ENCODE results near the gene MYL10. TPM values are rescaled to one million over a fixed set of nuclear protein-coding genes. Genes with fewer than 3 reads are reported as not detected.
"Not testable (repeated sequence)": the region's sequence is repeated elsewhere in the genome, so short reads cannot be mapped to it uniquely, and the experiment has no call there.

MYL10 gene
- total RNA-seq, 1 experiment from 2014 or later = not detected

GRCh38 chr7:101644879-101645278 lies 15.8 kb upstream of the MYL10 start:
- no peaks in the 10 kb centered on the region for H4K20me1 ChIP-seq (ENCODE audit: insufficient read depth)
- DNase-seq (ENCODE audit: low read depth, low spot score) (no peak), ATAC-seq (no peak)
- no peaks in the 10 kb centered on the region for H3K36me3 ChIP-seq (ENCODE audit: control insufficient read depth in 1 of 2, insufficient read depth in 2 of 2, low read length in 2 of 2)
- intact Hi-C loops (cut with micrococcal nuclease) = no loop called here
- H3K9me2 ChIP-seq (ENCODE audit: insufficient read depth) = no peaks in the 10 kb centered on the region
- ChIA-PET CTCF (no interaction called here), RAD21 (ENCODE audit: low non-redundant PET in 1 of 2, low total read pairs in 2 of 2, uncharacterized antibody in 2 of 2, unreplicated experiment in 2 of 2) (no interaction called here), POLR2A (no interaction called here)
- H3K27me3 ChIP-seq (ENCODE audit: insufficient read depth, low read length) = no peaks in the 10 kb centered on the region
- H3K27ac ChIP-seq (ENCODE audit: low read depth, low read length) = no peak overlapping the region
- no peak overlapping the region for H3K9ac ChIP-seq (ENCODE audit: low read length)
- H3K4me1 ChIP-seq (ENCODE audit: control insufficient read depth in 1 of 2, insufficient read depth in 2 of 2, low read length in 2 of 2) = no peaks in the 10 kb centered on the region
- TF ChIP-seq SRF (IDR thresholded peaks at IDR 0.05; ENCODE audit: low read depth) = no peak
- TF ChIP-seq ATF3 (IDR thresholded peaks at IDR 0.05) = no peak
- TF ChIP-seq POLR2AphosphoS5 (IDR thresholded peaks at IDR 0.05; ENCODE audit: low read depth, low read length) = no peak
- TF ChIP-seq FOSL1 (IDR thresholded peaks at IDR 0.05; ENCODE audit: low read depth) = no peak
- TF ChIP-seq ELF1 (IDR thresholded peaks at IDR 0.05; ENCODE audit: borderline replicate concordance, low read depth) = no peak
- no peak for TF ChIP-seq EZH2phosphoT487 (IDR thresholded peaks at IDR 0.05; ENCODE audit: borderline replicate concordance)
- TF ChIP-seq SIN3A (IDR thresholded peaks at IDR 0.05; ENCODE audit: low read depth) = no peak
- TF ChIP-seq REST (IDR thresholded peaks at IDR 0.05; ENCODE audit: low read depth) = no peak
- no peak for TF ChIP-seq MAX (IDR thresholded peaks at IDR 0.05)
- TF ChIP-seq JUND (IDR thresholded peaks at IDR 0.05) = no peak
- no peak for TF ChIP-seq EGR1 (IDR thresholded peaks at IDR 0.05; ENCODE audit: low read depth)
- no peak for TF ChIP-seq ZNF274 (IDR thresholded peaks at IDR 0.05; ENCODE audit: low read depth, low read length)
- TF ChIP-seq SP1 (IDR thresholded peaks at IDR 0.05; ENCODE audit: low read depth) = no peak
- TF ChIP-seq ZFX (IDR thresholded peaks at IDR 0.05) = no peak
- TF ChIP-seq RAD21 (IDR thresholded peaks at IDR 0.05; ENCODE audit: low read depth) = no peak
- TF ChIP-seq CEBPB (IDR thresholded peaks at IDR 0.05; ENCODE audit: low read depth) = no peak
- no peak overlapping the region for H2AFZ ChIP-seq (ENCODE audit: low read depth, low read length, poor library complexity, severe bottlenecking)
- BruUV-seq (replicated peaks) = no TSS peak
- H3K4me3 ChIP-seq (replicated peaks in 1 of 2; ENCODE audit: low read depth in 1 of 2, low read length in 2 of 2) = no peak overlapping the region
- H3K79me2 ChIP-seq (ENCODE audit: insufficient read depth, low read length) = no peaks in the 10 kb centered on the region
- no peak overlapping the region for H3K4me2 ChIP-seq (ENCODE audit: low read length)
- H3K9me3 ChIP-seq (ENCODE audit: control insufficient read depth in 1 of 2, insufficient read depth in 1 of 2, low read depth in 1 of 2, low read length in 2 of 2) = no peaks in the 10 kb centered on the region

- H3K36me3 ChIP-seq (ENCODE audit: control insufficient read depth in 1 of 2, insufficient read depth in 2 of 2, low read length in 2 of 2); H3K4me3 ChIP-seq (replicated peaks in 1 of 2; ENCODE audit: low read depth in 1 of 2, low read length in 2 of 2); H3K4me1 ChIP-seq (ENCODE audit: control insufficient read depth in 1 of 2, insufficient read depth in 2 of 2, low read length in 2 of 2); H3K27ac ChIP-seq (ENCODE audit: low read depth, low read length); H3K79me2 ChIP-seq (ENCODE audit: insufficient read depth, low read length); H3K4me2 ChIP-seq (ENCODE audit: low read length); ATAC-seq; H3K9me2 ChIP-seq (ENCODE audit: insufficient read depth); H2AFZ ChIP-seq (ENCODE audit: low read depth, low read length, poor library complexity, severe bottlenecking); H3K27me3 ChIP-seq (ENCODE audit: insufficient read depth, low read length); intact Hi-C loops (cut with micrococcal nuclease); H4K20me1 ChIP-seq (ENCODE audit: insufficient read depth); H3K9ac ChIP-seq (ENCODE audit: low read length); CTCF ChIA-PET; RAD21 ChIA-PET (ENCODE audit: low non-redundant PET in 1 of 2, low total read pairs in 2 of 2, uncharacterized antibody in 2 of 2, unreplicated experiment in 2 of 2); DNase-seq (ENCODE audit: low read depth, low spot score); H3K9me3 ChIP-seq (ENCODE audit: control insufficient read depth in 1 of 2, insufficient read depth in 1 of 2, low read depth in 1 of 2, low read length in 2 of 2); POLR2A ChIA-PET; BruUV-seq (replicated peaks): not testable (repeated sequence)
Observed at GRCh38 chr7:101639127-101639526, 10.0 kb upstream of the MYL10 start.
